ENCODE results near the gene SEMA6B.
A peak's percentile ranks its signal among the peaks of the same experiment; 100 is the strongest.
"Not testable (repeated sequence)": the region's sequence is repeated elsewhere in the genome, so short reads cannot be mapped to it uniquely, and the experiment has no call there.

SEMA6B gene

GRCh38 chr19:4559569-4559968 is at the start of gene SEMA6B:
TSS of gene SEMA6B (minus strand) at chr19:4559684. CDS start at chr19:4558457, 1,227 bp downstream.
- DNase-seq, result no peak

- peak; percentile 95 for DNase-seq
Observed at GRCh38 chr19:4606921-4607678, 47.6 kb upstream of the SEMA6B start.

- DNase-seq, result no peak
Observed at GRCh38 chr19:4606181-4606580, 46.7 kb upstream of the SEMA6B start.

GRCh38 chr19:4604912-4605311 is 45.4 kb upstream of the SEMA6B start:
- DNase-seq, result no peak

GRCh38 chr19:4602915-4603314 is 43.4 kb upstream of the SEMA6B start:
- no peak for DNase-seq

GRCh38 chr19:4602173-4602788 is 42.8 kb upstream of the SEMA6B start:
- DNase-seq, result no peak

GRCh38 chr19:4600893-4601292 is 41.4 kb upstream of the SEMA6B start:
- DNase-seq, result no peak

GRCh38 chr19:4600082-4600481 is 40.6 kb upstream of the SEMA6B start:
- no peak for DNase-seq

GRCh38 chr19:4598712-4599111 is 39.2 kb upstream of the SEMA6B start:
- no peak for DNase-seq

- peak; percentile 70 for DNase-seq
Observed at GRCh38 chr19:4597975-4598671, 38.6 kb upstream of the SEMA6B start.

- no peak for DNase-seq
Observed at GRCh38 chr19:4597278-4597974, 37.9 kb upstream of the SEMA6B start.

- DNase-seq, result no peak
Observed at GRCh38 chr19:4596033-4596904, 36.8 kb upstream of the SEMA6B start.

GRCh38 chr19:4595158-4595557 is 35.7 kb upstream of the SEMA6B start:
- DNase-seq, result not testable (repeated sequence)

GRCh38 chr19:4594201-4594600 is 34.7 kb upstream of the SEMA6B start:
- DNase-seq, result no peak

GRCh38 chr19:4593409-4593851 is 33.9 kb upstream of the SEMA6B start:
- DNase-seq, result no peak

GRCh38 chr19:4592445-4592844 is 33.0 kb upstream of the SEMA6B start:
- DNase-seq, result no peak

- no peak for DNase-seq
Observed at GRCh38 chr19:4591320-4591719, 31.8 kb upstream of the SEMA6B start.

- no peak for DNase-seq
Observed at GRCh38 chr19:4590559-4590958, 31.1 kb upstream of the SEMA6B start.

- DNase-seq, result no peak
Observed at GRCh38 chr19:4589579-4590410, 30.3 kb upstream of the SEMA6B start.

GRCh38 chr19:4588291-4588761 is 28.8 kb upstream of the SEMA6B start:
- DNase-seq, result no peak

GRCh38 chr19:4587527-4587926 is 28.0 kb upstream of the SEMA6B start:
- DNase-seq, result no peak
